ENCODE results near the gene RGS16.
A peak's percentile ranks its signal among the peaks of the same experiment; 100 is the strongest.

The RGS16 gene

GRCh38 chr1:182617014-182617429 is 12.8 kb upstream of the RGS16 start:
- Histone ChIP-seq H3K27ac (ENCODE audit: low read depth, low read length) (no peak overlapping the region), H3K27me3 (ENCODE audit: control insufficient read depth, insufficient read depth, low read length) (peaks cover 66% of the 10 kb centered on the region), H3K36me3 (ENCODE audit: control insufficient read depth, insufficient read depth, low read length) (no peaks in the 10 kb centered on the region), H3K9me3 (ENCODE audit: control insufficient read depth, insufficient read depth, low read length) (no peaks in the 10 kb centered on the region), H3K4me1 (ENCODE audit: control insufficient read depth, insufficient read depth, low read length) (peaks cover 54% of the 10 kb centered on the region), H3K4me3 (ENCODE audit: low read depth, low read length) (peak overlapping the region; percentile 61; the same call in 1 of the 2 replicates), H3K9ac (ENCODE audit: low read depth, low read length) (0 out of 2 replicates have a peak overlapping the region, but pooled peaks have one; percentile 5)

GRCh38 chr1:182616130-182617013 is 12.2 kb upstream of the RGS16 start:
- H3K4me1 ChIP-seq (ENCODE audit: control insufficient read depth, insufficient read depth, low read length): peaks cover 59% of the 10 kb centered on the region
- H3K27me3 ChIP-seq (ENCODE audit: control insufficient read depth, insufficient read depth, low read length): peaks cover 67% of the 10 kb centered on the region
- H3K27ac ChIP-seq (ENCODE audit: low read depth, low read length): peak overlapping the region; percentile 78
- H3K36me3 ChIP-seq (ENCODE audit: control insufficient read depth, insufficient read depth, low read length): no peaks in the 10 kb centered on the region
- peak overlapping the region; percentile 5; the same call in 1 of the 2 replicates for H3K9ac ChIP-seq (ENCODE audit: low read depth, low read length)
- peak overlapping the region; percentile 61 for H3K4me3 ChIP-seq (ENCODE audit: low read depth, low read length)
- no peaks in the 10 kb centered on the region for H3K9me3 ChIP-seq (ENCODE audit: control insufficient read depth, insufficient read depth, low read length)

- peaks cover 73% of the 10 kb centered on the region for H3K27me3 ChIP-seq (ENCODE audit: control insufficient read depth, insufficient read depth, low read length)
- H3K27ac ChIP-seq (ENCODE audit: low read depth, low read length): peak overlapping the region; percentile 78
- H3K4me1 ChIP-seq (ENCODE audit: control insufficient read depth, insufficient read depth, low read length): peaks cover 64% of the 10 kb centered on the region
- H3K4me3 ChIP-seq (ENCODE audit: low read depth, low read length): peak overlapping the region; percentile 61
- no peaks in the 10 kb centered on the region for H3K36me3 ChIP-seq (ENCODE audit: control insufficient read depth, insufficient read depth, low read length)
- no peaks in the 10 kb centered on the region for H3K9me3 ChIP-seq (ENCODE audit: control insufficient read depth, insufficient read depth, low read length)
- H3K9ac ChIP-seq (ENCODE audit: low read depth, low read length): peak overlapping the region; percentile 65
These were observed 11.4 kb upstream of the RGS16 start for GRCh38 chr1:182615468-182616129.

GRCh38 chr1:182614796-182615454 is 10.7 kb upstream of the RGS16 start:
- peaks cover 76% of the 10 kb centered on the region for H3K27me3 ChIP-seq (ENCODE audit: control insufficient read depth, insufficient read depth, low read length)
- H3K4me3 ChIP-seq (ENCODE audit: low read depth, low read length): peak overlapping the region; percentile 61
- H3K9ac ChIP-seq (ENCODE audit: low read depth, low read length): peak overlapping the region; percentile 65
- no peaks in the 10 kb centered on the region for H3K36me3 ChIP-seq (ENCODE audit: control insufficient read depth, insufficient read depth, low read length)
- H3K9me3 ChIP-seq (ENCODE audit: control insufficient read depth, insufficient read depth, low read length): no peaks in the 10 kb centered on the region
- H3K4me1 ChIP-seq (ENCODE audit: control insufficient read depth, insufficient read depth, low read length): peaks cover 64% of the 10 kb centered on the region
- H3K27ac ChIP-seq (ENCODE audit: low read depth, low read length): peak overlapping the region; percentile 78

- Histone ChIP-seq H3K9me3 (ENCODE audit: control insufficient read depth, insufficient read depth, low read length) (no peaks in the 10 kb centered on the region), H3K4me3 (ENCODE audit: low read depth, low read length) (no peak overlapping the region), H3K27me3 (ENCODE audit: control insufficient read depth, insufficient read depth, low read length) (peaks cover 70% of the 10 kb centered on the region), H3K4me1 (ENCODE audit: control insufficient read depth, insufficient read depth, low read length) (peaks cover 41% of the 10 kb centered on the region), H3K27ac (ENCODE audit: low read depth, low read length) (no peak overlapping the region), H3K36me3 (ENCODE audit: control insufficient read depth, insufficient read depth, low read length) (no peaks in the 10 kb centered on the region), H3K9ac (ENCODE audit: low read depth, low read length) (no peak overlapping the region)
These were observed 7.6 kb upstream of the RGS16 start for GRCh38 chr1:182611787-182612186.

GRCh38 chr1:182611326-182611725 is 7.1 kb upstream of the RGS16 start:
- Histone ChIP-seq H3K4me3 (ENCODE audit: low read depth, low read length) (no peak overlapping the region), H3K36me3 (ENCODE audit: control insufficient read depth, insufficient read depth, low read length) (no peaks in the 10 kb centered on the region), H3K4me1 (ENCODE audit: control insufficient read depth, insufficient read depth, low read length) (peaks cover 37% of the 10 kb centered on the region), H3K9ac (ENCODE audit: low read depth, low read length) (no peak overlapping the region), H3K9me3 (ENCODE audit: control insufficient read depth, insufficient read depth, low read length) (no peaks in the 10 kb centered on the region), H3K27ac (ENCODE audit: low read depth, low read length) (no peak overlapping the region), H3K27me3 (ENCODE audit: control insufficient read depth, insufficient read depth, low read length) (peaks cover 71% of the 10 kb centered on the region)

GRCh38 chr1:182610606-182611194 is 6.5 kb upstream of the RGS16 start:
- H3K4me1 ChIP-seq (ENCODE audit: control insufficient read depth, insufficient read depth, low read length): peaks cover 32% of the 10 kb centered on the region
- H3K27me3 ChIP-seq (ENCODE audit: control insufficient read depth, insufficient read depth, low read length): peaks cover 70% of the 10 kb centered on the region
- H3K36me3 ChIP-seq (ENCODE audit: control insufficient read depth, insufficient read depth, low read length): no peaks in the 10 kb centered on the region
- no peak overlapping the region for H3K27ac ChIP-seq (ENCODE audit: low read depth, low read length)
- no peak overlapping the region for H3K4me3 ChIP-seq (ENCODE audit: low read depth, low read length)
- no peak overlapping the region for H3K9ac ChIP-seq (ENCODE audit: low read depth, low read length)
- H3K9me3 ChIP-seq (ENCODE audit: control insufficient read depth, insufficient read depth, low read length): no peaks in the 10 kb centered on the region

- no peak overlapping the region for H3K4me3 ChIP-seq (ENCODE audit: low read depth, low read length)
- no peaks in the 10 kb centered on the region for H3K36me3 ChIP-seq (ENCODE audit: control insufficient read depth, insufficient read depth, low read length)
- no peak overlapping the region for H3K27ac ChIP-seq (ENCODE audit: low read depth, low read length)
- no peaks in the 10 kb centered on the region for H3K9me3 ChIP-seq (ENCODE audit: control insufficient read depth, insufficient read depth, low read length)
- peaks cover 69% of the 10 kb centered on the region for H3K27me3 ChIP-seq (ENCODE audit: control insufficient read depth, insufficient read depth, low read length)
- no peak overlapping the region for H3K9ac ChIP-seq (ENCODE audit: low read depth, low read length)
- H3K4me1 ChIP-seq (ENCODE audit: control insufficient read depth, insufficient read depth, low read length): peaks cover 25% of the 10 kb centered on the region
These were observed 4.8 kb upstream of the RGS16 start for GRCh38 chr1:182608845-182609610.

- Histone ChIP-seq H3K4me3 (ENCODE audit: low read depth, low read length) (no peak overlapping the region), H3K27ac (ENCODE audit: low read depth, low read length) (no peak overlapping the region), H3K36me3 (ENCODE audit: control insufficient read depth, insufficient read depth, low read length) (no peaks in the 10 kb centered on the region), H3K9ac (ENCODE audit: low read depth, low read length) (no peak overlapping the region), H3K4me1 (ENCODE audit: control insufficient read depth, insufficient read depth, low read length) (peaks cover 25% of the 10 kb centered on the region), H3K9me3 (ENCODE audit: control insufficient read depth, insufficient read depth, low read length) (no peaks in the 10 kb centered on the region), H3K27me3 (ENCODE audit: control insufficient read depth, insufficient read depth, low read length) (peaks cover 69% of the 10 kb centered on the region)
These were observed 4.0 kb upstream of the RGS16 start for GRCh38 chr1:182608236-182608635.

GRCh38 chr1:182607566-182607965 is 3.4 kb upstream of the RGS16 start:
- Histone ChIP-seq H3K27ac (ENCODE audit: low read depth, low read length) (no peak overlapping the region), H3K4me3 (ENCODE audit: low read depth, low read length) (no peak overlapping the region), H3K9me3 (ENCODE audit: control insufficient read depth, insufficient read depth, low read length) (no peaks in the 10 kb centered on the region), H3K36me3 (ENCODE audit: control insufficient read depth, insufficient read depth, low read length) (no peaks in the 10 kb centered on the region), H3K27me3 (ENCODE audit: control insufficient read depth, insufficient read depth, low read length) (peaks cover 67% of the 10 kb centered on the region), H3K4me1 (ENCODE audit: control insufficient read depth, insufficient read depth, low read length) (peaks cover 30% of the 10 kb centered on the region), H3K9ac (ENCODE audit: low read depth, low read length) (no peak overlapping the region)
